Astrocyte (in vitro differentiated cells and primary cell): ENCODE measurements around the gene DYNLL1.

ENCODE experiments used
- CTCF ChIP-seq: IDR thresholded peaks from 2 replicates; pipeline ENCODE4 v1.5.1; 2011; ENCODE audit warnings: low read depth, mild to moderate bottlenecking, inconsistent platforms, low read length, moderate library complexity; ENCODE audit not compliant: insufficient read depth
- EZH2 ChIP-seq: IDR thresholded peaks from 2 replicates; pipeline ENCODE4 v1.6.1; 2012; ENCODE audit warnings: mild to moderate bottlenecking, low read length, inconsistent platforms; ENCODE audit not compliant: insufficient read depth

GRCh38 chr12:120540445-120540844 is 44.5 kb downstream of the DYNLL1 start:
- no peak for TF ChIP-seq CTCF
- no peak for TF ChIP-seq EZH2
